Left renal cortex interstitium (tissue), 4 donors: ENCODE results near the gene CHCHD3. TPM values are rescaled to one million over a fixed set of nuclear protein-coding genes. Genes with fewer than 3 reads are reported as not detected.

ENCODE experiments used
- DNase-seq, 4 donors: peaks; one replicate each; pipeline ENCODE4 v3.0.0-alpha.2; 2013; ENCODE audit warnings: low read depth in 4 of 4, low spot score in 2 of 4, missing footprints in 1 of 4
- polyA plus RNA-seq, 4 donors: library from polyadenylated mRNA; unstranded; fragments of 120-200 nt; gene quantifications; one replicate each; pipeline ENCODE4 v1.2.1, GENCODE V29; 2013; ENCODE audit not compliant: insufficient read length in 4 of 4

CHCHD3 gene
- polyA plus RNA-seq = 10 to 100 TPM; 70.9 to 89.7 (median 76.2) TPM

GRCh38 chr7:133081599-133082389 is at the start of gene CHCHD3:
TSS of gene CHCHD3 (minus strand) at chr7:133082090. CDS start at chr7:133081937, 153 bp downstream.
- peak; percentile 86 to 98 (median 90) for DNase-seq

GRCh38 chr7:133130166-133130565 is 48.3 kb upstream of the CHCHD3 start:
- DNase-seq = no peak

GRCh38 chr7:133126422-133126821 is 44.5 kb upstream of the CHCHD3 start:
- no peak for DNase-seq

- DNase-seq = no peak
These were observed 43.1 kb upstream of the CHCHD3 start for GRCh38 chr7:133124974-133125373.

GRCh38 chr7:133121175-133121844 is 39.4 kb upstream of the CHCHD3 start:
- peak in 1 of 4 donors; percentile 12 for DNase-seq

- no peak for DNase-seq
These were observed 37.2 kb upstream of the CHCHD3 start for GRCh38 chr7:133119067-133119466.

GRCh38 chr7:133118261-133118660 is 36.4 kb upstream of the CHCHD3 start:
- no peak for DNase-seq

GRCh38 chr7:133117452-133117851 is 35.6 kb upstream of the CHCHD3 start:
- DNase-seq = no peak

- no peak for DNase-seq
These were observed 33.7 kb upstream of the CHCHD3 start for GRCh38 chr7:133115596-133115995.

- DNase-seq = no peak
These were observed 32.6 kb upstream of the CHCHD3 start for GRCh38 chr7:133114519-133114918.

- no peak for DNase-seq
These were observed 31.1 kb upstream of the CHCHD3 start for GRCh38 chr7:133112976-133113375.

- DNase-seq = no peak
These were observed 30.4 kb upstream of the CHCHD3 start for GRCh38 chr7:133112335-133112734.

- DNase-seq = no peak
These were observed 28.4 kb upstream of the CHCHD3 start for GRCh38 chr7:133110312-133110711.

- DNase-seq = no peak
These were observed 27.9 kb upstream of the CHCHD3 start for GRCh38 chr7:133109816-133110215.

- DNase-seq = no peak
These were observed 26.1 kb upstream of the CHCHD3 start for GRCh38 chr7:133108023-133108422.

- DNase-seq = no peak
These were observed 20.6 kb upstream of the CHCHD3 start for GRCh38 chr7:133102276-133103060.

GRCh38 chr7:133099633-133100286 is 17.9 kb upstream of the CHCHD3 start:
- no peak for DNase-seq

GRCh38 chr7:133095119-133095671 is 13.3 kb upstream of the CHCHD3 start:
- DNase-seq = no peak

GRCh38 chr7:133091943-133092464 is 10.1 kb upstream of the CHCHD3 start:
- DNase-seq = no peak

- DNase-seq = no peak
These were observed 488 bp upstream of the CHCHD3 start for GRCh38 chr7:133082390-133082766.
